Tibial nerve (tissue), 4 donors: ENCODE measurements around the gene SIPA1L2. TPM values are rescaled to one million over a fixed set of nuclear protein-coding genes. Genes with fewer than 3 reads are reported as not detected.

Source experiments
- DNase-seq, 2 donors: peaks; one replicate each; pipeline ENCODE4 v3.0.0-alpha.2; 2019; ENCODE audit warnings: low spot score in 2 of 2
- H3K27ac ChIP-seq, 4 donors: fragments of 200-600 bp; sonication (generic) in 3 of 4; one replicate each; pipeline ENCODE4 v1.5.1; 2017 to 2019; ENCODE audit warnings: mild to moderate bottlenecking in 1 of 4
- H3K27me3 ChIP-seq, 2 donors: fragments of 200-600 bp; sonication (generic) in 1 of 2; one replicate each; pipeline versions ENCODE4 v1.5.1 to v1.6.0; 2017 to 2019
- H3K36me3 ChIP-seq, 3 donors: fragments of 200-600 bp; sonication (generic); one replicate each; pipeline ENCODE4 v1.5.1; 2018 to 2019
- H3K4me1 ChIP-seq, 4 donors: fragments of 200-600 bp; sonication (generic) in 3 of 4; one replicate each; pipeline ENCODE4 v1.5.1; 2017 to 2019
- H3K4me3 ChIP-seq, 4 donors: fragments of 200-600 bp; sonication (generic) in 3 of 4; one replicate each; pipeline ENCODE4 v1.5.1; 2017 to 2019; ENCODE audit warnings: mild to moderate bottlenecking in 1 of 4, moderate library complexity in 1 of 4
- H3K9me3 ChIP-seq, 4 donors: fragments of 200-600 bp; sonication (generic) in 3 of 4; one replicate each; pipeline ENCODE4 v1.5.1; 2017 to 2019
- EP300 ChIP-seq, 2 donors: sonication (generic); formaldehyde crosslinking; IDR thresholded peaks; one replicate each; pipeline ENCODE4 v1.6.1; 2017; ENCODE audit warnings: antibody characterized with exemption in 2 of 2, mild to moderate bottlenecking in 1 of 2
- POLR2A ChIP-seq, 2 donors: fragments of 450-650 bp; IDR thresholded peaks; one replicate each; pipeline ENCODE4 v1.6.1; 2017; ENCODE audit warnings: antibody characterized with exemption in 2 of 2, mild to moderate bottlenecking in 2 of 2, moderate library complexity in 2 of 2
- WGBS, 2 donors: methylation state at CpG; one replicate each; pipeline ENCODE4 v1.1.5; 2018; 5-methylcytosine and 5-hydroxymethylcytosine counted together
- total RNA-seq, 4 donors: library from RNA; depleted of rRNA; stranded (reverse); fragments of >200 nt; gene quantifications; one replicate each; pipeline ENCODE4 v1.1.0, GENCODE V29; 2016
- TF ChIP-seq, protein P1 (sequence below), 5 experiments: fragments of 200-600 bp in 3 of 5; fragments of 450-650 bp in 2 of 5; sonication (generic) in 3 of 5; IDR thresholded peaks; one replicate each; pipeline ENCODE4 v1.5.1; 2016 to 2019; ENCODE audit warnings: antibody characterized with exemption in 5 of 5, mild to moderate bottlenecking in 3 of 5, moderate library complexity in 2 of 5

SIPA1L2 gene
- total RNA-seq, 4 donors from 2014 or later, result 29.8 to 56.4 (median 40.7) TPM

DNA sequence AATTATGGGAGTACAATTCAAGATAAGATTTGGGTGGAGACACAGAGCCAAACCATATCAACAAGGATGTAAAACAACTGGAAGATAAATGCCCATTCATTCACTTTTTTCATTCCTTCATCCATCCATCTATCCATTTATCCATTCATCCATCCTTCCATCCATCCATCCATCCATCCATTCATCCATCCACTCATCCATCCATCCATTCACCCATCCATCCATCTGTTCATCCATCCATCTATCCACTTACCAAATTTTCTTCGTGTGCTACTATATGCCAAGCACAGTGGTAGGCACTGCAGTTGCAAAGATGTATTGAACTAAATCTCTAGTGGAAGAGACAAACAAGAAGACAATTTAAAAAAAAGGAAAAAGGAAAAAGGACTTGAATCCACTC, 14.3 kb upstream of the SIPA1L2 start:
- TF ChIP-seq POLR2A (IDR thresholded peaks at IDR 0.05) (no peak), EP300 (IDR thresholded peaks at IDR 0.05) (no peak)
- TF ChIP-seq, protein P1, sequence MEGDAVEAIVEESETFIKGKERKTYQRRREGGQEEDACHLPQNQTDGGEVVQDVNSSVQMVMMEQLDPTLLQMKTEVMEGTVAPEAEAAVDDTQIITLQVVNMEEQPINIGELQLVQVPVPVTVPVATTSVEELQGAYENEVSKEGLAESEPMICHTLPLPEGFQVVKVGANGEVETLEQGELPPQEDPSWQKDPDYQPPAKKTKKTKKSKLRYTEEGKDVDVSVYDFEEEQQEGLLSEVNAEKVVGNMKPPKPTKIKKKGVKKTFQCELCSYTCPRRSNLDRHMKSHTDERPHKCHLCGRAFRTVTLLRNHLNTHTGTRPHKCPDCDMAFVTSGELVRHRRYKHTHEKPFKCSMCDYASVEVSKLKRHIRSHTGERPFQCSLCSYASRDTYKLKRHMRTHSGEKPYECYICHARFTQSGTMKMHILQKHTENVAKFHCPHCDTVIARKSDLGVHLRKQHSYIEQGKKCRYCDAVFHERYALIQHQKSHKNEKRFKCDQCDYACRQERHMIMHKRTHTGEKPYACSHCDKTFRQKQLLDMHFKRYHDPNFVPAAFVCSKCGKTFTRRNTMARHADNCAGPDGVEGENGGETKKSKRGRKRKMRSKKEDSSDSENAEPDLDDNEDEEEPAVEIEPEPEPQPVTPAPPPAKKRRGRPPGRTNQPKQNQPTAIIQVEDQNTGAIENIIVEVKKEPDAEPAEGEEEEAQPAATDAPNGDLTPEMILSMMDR (IDR thresholded peaks at IDR 0.05), result no peak
- DNase-seq, result no peak
- Histone ChIP-seq H3K36me3 (no peaks in the 10 kb centered on the region), H3K4me3 (no peak overlapping the region), H3K9me3 (no peaks in the 10 kb centered on the region), H3K27me3 (no peaks in the 10 kb centered on the region), H3K27ac (no peak overlapping the region), H3K4me1 (no peaks in the 10 kb centered on the region)
- 93 to 98% methylated on average over 1 of the region's 1 CpG for WGBS, 2 donors

DNA sequence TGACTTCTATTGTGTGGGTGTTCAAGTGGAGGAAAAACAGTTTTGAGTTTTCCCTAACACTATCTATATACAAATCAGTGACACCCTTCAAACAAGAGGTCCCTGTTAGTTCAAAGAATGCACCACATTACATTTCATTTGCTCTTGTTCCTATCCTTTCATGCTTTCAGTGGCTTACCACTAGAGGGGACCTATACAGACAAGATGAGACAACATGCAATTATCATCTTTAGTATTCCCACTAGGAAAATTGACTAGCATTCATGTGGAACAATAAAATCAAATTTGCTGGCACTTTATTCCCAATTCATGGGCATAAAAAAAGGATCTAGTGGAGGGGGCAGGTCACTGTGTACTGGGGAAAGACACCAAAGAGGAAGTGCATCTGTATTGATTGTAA, 13.3 kb upstream of the SIPA1L2 start:
- Histone ChIP-seq H3K4me3 (no peak overlapping the region), H3K27me3 (no peaks in the 10 kb centered on the region), H3K9me3 (no peaks in the 10 kb centered on the region), H3K4me1 (no peaks in the 10 kb centered on the region), H3K27ac (no peak overlapping the region), H3K36me3 (no peaks in the 10 kb centered on the region)
- no peak for TF ChIP-seq POLR2A (IDR thresholded peaks at IDR 0.05)
- TF ChIP-seq, protein P1 (IDR thresholded peaks at IDR 0.05), result no peak
- TF ChIP-seq EP300 (IDR thresholded peaks at IDR 0.05), result no peak
- no peak for DNase-seq

DNA sequence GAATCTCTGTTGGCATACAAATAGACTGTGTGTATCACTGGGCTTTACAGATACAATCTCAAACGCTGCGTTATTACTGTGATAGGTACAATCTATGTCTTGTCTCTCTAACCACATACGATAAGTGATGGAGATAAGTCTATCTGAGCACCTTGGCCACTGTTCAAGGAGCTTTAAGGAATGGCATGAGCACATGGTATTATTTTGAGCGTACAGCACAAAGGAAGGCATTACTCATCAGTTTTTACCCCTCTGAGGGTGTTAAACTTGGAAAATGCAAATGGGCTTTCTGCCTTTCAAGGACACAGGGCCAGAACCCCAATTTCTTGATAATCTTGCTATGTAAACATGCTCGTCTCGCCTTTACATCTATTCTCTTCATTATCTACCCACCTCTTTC, 11.6 kb upstream of the SIPA1L2 start:
- no peak for DNase-seq

DNA sequence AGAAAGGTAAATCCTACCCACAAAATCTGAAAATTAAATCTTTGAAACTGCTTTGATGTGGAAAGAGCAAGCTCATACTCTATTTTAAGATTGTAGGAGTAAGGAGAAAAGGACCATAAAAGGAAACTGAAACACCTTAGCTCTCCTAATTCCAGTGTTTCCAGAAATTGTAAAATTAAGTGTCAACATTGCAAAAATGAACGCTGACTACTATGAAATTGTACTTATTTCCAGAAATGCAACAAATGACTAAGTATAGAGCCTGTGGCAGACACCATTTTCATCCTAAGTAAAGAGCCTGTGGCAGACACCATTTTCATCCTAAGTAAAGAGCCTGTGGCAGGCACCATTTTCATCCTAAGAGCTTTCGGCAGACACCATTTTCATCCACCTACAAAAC, 6.9 kb upstream of the SIPA1L2 start:
- WGBS, 2 donors, result 89 to 93% methylated on average over 2 of the region's 2 CpGs
- no peaks in the 10 kb centered on the region for H3K9me3 ChIP-seq
- no peaks in the 10 kb centered on the region for H3K27me3 ChIP-seq
- DNase-seq, result no peak
- TF ChIP-seq, protein P1 (IDR thresholded peaks at IDR 0.05), result no peak
- no peak for TF ChIP-seq EP300 (IDR thresholded peaks at IDR 0.05)
- TF ChIP-seq POLR2A (IDR thresholded peaks at IDR 0.05), result no peak
- H3K27ac ChIP-seq, result no peak overlapping the region
- no peak overlapping the region for H3K4me3 ChIP-seq
- H3K4me1 ChIP-seq, result no peaks in the 10 kb centered on the region
- no peaks in the 10 kb centered on the region for H3K36me3 ChIP-seq

More for the DNA sequence above, 11.6 kb upstream of the SIPA1L2 start:
- Histone ChIP-seq H3K36me3 (no peaks in the 10 kb centered on the region), H3K4me1 (no peaks in the 10 kb centered on the region), H3K27me3 (no peaks in the 10 kb centered on the region), H3K27ac (no peak overlapping the region), H3K4me3 (no peak overlapping the region), H3K9me3 (no peaks in the 10 kb centered on the region)
- TF ChIP-seq, protein P1 (IDR thresholded peaks at IDR 0.05), result no peak
- TF ChIP-seq EP300 (IDR thresholded peaks at IDR 0.05), result no peak
- TF ChIP-seq POLR2A (IDR thresholded peaks at IDR 0.05), result no peak
- 85 to 86% methylated on average over 6 of the region's 6 CpGs for WGBS, 2 donors

DNA sequence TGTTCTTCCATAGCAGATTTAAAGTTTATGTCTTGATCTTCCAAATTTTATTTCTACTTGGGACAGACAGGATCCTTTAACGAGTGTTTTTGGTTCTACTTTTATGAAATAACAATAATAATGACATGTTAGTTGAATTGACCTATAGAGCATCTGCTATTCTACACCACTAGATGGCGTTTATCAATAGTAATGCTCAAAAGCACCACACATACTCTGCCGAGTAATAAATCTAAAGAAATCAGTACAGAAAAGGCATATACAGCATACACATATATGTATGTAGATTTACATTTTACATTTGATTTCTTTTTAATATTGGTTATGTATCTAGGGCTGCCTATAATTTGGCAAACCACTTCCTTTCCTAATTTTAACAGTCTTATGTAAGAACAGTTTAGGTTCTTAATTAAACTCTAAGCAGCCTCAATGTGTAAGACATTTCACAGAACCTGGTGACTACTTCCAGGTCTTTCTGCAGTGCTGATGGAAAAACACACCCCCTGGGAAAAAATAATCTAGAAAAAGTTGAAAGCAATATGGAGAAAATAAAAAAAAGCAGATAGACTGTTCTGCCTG, 5.9 kb upstream of the SIPA1L2 start:
- WGBS, 2 donors, result 0 to 1% methylated on average over 3 of the region's 3 CpGs
- Histone ChIP-seq H3K4me1 (peaks cover 0 to 4% (median 1%) of the 10 kb centered on the region in 4 donors), H3K27ac (no peak overlapping the region), H3K27me3 (no peaks in the 10 kb centered on the region), H3K36me3 (no peaks in the 10 kb centered on the region), H3K4me3 (no peak overlapping the region), H3K9me3 (no peaks in the 10 kb centered on the region)
- no peak for TF ChIP-seq EP300 (IDR thresholded peaks at IDR 0.05)
- TF ChIP-seq, protein P1 (IDR thresholded peaks at IDR 0.05), result peak; percentile 71 to 82 (median 76)
- no peak for DNase-seq
